GM21367 (cell line): Measurements from ENCODE around the gene DIS3L2.
"Not testable (repeated sequence)": the region's sequence is repeated elsewhere in the genome, so short reads cannot be mapped to it uniquely, and the experiment has no call there.

Experiments
- ATAC-seq: cut with Tn5 transposase; IDR thresholded peaks from one replicate; pipeline ENCODE4 v1.9.1; 2021; ENCODE audit not compliant: unreplicated experiment

DIS3L2 gene

DNA sequence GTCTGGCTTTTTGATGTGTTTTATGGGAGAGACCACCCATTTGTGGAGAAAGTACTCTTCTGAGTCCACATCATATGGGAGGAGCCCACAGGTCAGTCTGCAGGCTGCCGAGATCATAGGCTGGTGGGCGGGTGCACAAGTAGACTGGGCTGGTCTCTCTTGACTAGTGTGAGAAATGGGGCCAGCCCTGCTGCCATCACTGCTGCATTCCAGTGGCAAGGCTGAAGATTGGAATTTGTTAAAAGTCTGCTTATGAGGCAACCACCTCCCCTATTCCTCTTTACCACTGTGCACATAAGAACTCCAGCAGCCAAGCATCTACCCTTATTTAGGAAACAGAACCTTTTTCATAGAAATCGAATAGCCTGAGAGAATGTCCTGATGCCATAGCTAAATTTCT is 200.7 kb downstream of the DIS3L2 start:
- no peak for ATAC-seq

DNA sequence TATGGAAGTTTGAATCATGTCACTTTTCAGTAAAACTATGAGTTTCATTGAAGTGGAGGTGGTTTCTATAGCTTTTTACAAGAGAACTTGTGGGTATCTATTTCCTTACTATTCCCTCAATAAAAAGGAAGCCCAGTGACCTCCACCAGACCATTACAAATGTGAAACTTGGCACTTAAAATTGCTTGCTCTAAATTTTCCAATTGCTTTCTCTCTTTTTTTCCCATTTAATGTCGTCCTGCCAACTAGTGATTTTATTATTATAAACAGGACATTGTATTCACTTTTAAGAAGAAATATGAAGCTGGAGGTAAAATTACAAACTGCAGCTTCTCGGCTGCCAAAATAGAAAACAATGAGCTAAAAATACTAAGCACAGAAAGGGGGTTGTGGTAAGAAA is 208.9 kb downstream of the DIS3L2 start:
- no peak for ATAC-seq

DNA sequence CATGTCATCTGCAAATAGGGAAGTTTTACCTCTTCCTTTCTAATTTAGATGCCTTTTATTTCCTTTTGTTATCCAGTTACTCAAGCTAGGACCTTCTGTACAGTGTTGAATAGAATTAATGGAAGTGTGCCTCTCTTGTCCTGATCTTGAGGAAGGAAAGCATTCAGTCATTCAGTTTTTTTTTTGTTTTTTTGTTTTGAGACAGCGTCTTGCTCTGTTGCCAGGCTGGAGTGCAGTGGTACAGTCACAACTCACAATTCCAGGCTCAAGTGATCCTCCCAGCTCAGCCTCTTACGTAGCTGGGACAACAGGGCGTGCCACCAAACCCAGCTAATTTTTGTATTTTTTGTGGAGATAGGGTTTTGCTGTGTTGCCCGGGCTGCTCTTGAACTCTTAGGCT is 213.1 kb downstream of the DIS3L2 start:
- ATAC-seq: no peak

GRCh38 chr2:232176587-232176986 is 215.1 kb downstream of the DIS3L2 start:
- ATAC-seq: not testable (repeated sequence)

DNA sequence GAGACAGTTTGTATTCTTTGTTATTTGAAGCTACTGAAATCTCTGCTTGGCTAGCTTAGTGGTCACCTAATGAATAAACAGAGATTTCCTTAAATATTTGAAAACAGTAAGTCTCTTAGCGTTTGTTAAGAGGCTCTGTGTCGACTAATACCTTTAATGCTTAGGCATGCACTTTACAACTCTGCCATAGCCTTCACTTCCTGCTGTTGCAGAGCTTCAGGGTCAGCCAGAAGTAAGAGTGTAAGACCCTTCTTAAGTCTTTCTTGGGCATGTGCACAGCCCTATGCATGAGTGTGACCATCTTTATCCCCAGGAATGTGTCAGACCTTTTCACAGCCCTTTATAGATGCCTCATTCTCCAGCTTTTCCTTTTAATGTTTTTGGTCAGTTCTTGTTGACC is 221.8 kb downstream of the DIS3L2 start:
- no peak for ATAC-seq

- ATAC-seq: no peak
These were observed 222.8 kb downstream of the DIS3L2 start for GRCh38 chr2:232184346-232184745.

DNA sequence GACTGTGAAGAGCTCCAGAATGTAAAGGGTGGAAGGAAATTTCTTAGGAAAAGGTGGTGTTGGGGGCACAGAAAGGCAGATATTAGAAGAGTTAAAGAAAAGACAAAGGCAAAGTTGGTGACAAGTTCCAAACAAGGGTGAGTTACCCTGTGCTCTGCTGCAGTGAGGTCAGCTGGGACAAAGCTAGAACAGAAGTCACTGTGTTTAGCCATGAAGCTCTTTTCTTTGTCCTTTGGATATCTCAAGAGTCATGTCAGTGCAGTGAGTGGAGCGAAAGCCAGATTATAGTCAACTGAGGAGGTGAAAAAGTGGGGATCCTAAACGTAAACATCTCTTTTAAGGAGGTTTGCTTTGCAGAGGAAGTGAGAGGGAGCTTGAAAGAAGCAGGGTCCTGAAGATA is 229.3 kb downstream of the DIS3L2 start:
- no peak for ATAC-seq

- no peak for ATAC-seq
These were observed 234.0 kb downstream of the DIS3L2 start for GRCh38 chr2:232195487-232195886.

GRCh38 chr2:232196802-232197201 is 235.3 kb downstream of the DIS3L2 start:
- no peak for ATAC-seq

- no peak for ATAC-seq
These were observed 238.7 kb downstream of the DIS3L2 start for GRCh38 chr2:232200195-232200594.

DNA sequence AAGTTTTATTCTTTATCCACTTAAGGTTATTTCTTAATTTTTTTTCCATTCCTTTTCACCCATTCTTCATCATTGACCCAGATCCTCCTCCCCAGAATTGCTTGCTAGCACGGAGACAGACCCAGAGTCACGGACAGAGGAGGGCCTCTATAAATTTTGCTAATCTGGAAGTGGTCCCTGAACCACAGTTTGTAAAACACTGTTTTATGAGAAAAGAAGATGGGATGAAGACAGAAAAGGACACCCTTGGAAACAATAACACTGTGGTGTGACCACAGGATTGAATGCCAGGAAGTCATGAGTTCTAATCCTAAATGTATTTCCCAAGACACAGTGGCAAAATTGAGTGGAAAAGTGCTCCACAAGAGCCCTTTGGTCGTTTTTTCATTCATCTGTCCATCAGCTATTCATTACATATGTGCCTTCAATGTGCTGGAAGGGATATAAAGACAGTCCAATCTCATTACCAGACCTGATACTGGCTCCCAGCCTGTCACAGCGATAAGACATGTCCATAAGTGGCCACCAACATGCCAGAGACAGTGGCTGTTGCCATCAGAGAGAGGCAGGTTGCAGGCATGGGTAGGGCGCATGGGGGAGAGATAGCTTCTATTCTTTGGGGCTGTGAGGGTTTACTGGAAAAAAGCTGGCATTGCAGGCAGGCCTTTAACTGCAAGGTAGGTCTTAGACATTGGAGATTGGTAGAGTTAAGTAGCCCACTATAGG is 241.8 kb downstream of the DIS3L2 start:
- no peak for ATAC-seq

- no peak for ATAC-seq
These were observed 242.4 kb downstream of the DIS3L2 start for GRCh38 chr2:232203936-232204335.

- no peak for ATAC-seq
These were observed 243.0 kb downstream of the DIS3L2 start for GRCh38 chr2:232204457-232204931.

GRCh38 chr2:232207174-232207573 is 245.7 kb downstream of the DIS3L2 start:
- no peak for ATAC-seq

DNA sequence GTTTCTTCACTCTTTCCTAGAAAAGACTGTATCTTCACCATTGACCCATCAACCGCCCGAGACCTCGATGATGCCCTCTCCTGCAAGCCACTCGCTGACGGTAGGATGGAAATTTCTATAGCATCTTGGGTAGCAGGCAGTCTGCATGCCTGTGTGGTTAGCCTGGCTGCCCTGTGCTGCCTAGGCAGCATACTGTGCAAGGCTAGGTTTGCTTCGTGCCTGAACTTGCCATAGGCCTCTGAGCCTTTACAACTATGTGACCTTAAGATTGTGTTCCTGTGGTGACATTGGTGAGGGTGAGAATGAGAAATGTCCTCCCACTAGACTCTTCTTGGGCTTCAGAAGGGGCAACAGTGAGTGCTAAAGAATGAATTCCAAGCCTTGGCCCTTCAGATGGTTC is 248.8 kb downstream of the DIS3L2 start:
- no peak for ATAC-seq

DNA sequence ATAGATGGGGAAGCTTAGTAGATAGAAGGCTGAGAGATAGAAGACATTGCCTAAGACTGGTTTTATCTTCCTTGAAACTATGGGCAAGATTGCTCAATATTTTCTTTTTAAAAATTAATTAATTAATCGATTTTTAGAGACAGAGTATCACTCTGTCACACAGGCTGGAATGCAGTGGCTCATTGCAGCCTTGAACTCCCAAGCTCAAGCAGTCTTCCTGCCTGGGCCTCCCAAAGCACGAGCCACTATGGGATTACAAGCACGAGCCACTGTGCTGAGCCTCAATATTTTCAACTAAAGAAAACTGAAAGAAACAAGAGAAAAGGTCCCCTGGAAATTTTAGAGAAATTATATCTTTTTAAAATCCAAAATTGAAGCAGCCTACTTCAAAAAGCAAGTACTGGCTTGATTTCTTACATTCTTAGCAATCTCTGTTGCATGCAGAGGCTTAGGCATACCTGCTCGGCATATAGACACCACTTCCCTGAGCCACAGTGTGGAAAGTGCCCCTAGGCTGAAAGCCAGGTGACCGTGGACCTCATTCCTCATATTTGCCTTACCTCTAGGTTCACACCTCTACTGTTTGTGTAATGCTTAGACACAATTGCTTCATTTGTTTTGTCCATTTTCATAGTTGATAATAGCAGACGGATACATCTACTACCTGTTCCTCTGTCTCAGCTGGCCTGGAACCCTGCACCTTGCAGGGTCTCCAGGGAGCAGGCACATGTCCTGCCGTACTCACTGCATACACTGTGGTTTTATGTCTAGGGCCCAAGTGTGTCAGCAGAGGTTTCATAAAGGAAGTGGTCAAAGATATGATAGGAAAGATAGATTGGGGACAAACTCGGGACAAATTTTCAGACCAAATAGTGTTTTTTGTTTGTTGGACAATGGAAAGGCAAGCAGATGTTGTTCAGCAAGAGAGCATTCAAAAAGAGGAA is 250.5 kb downstream of the DIS3L2 start:
- peak; percentile 51 for ATAC-seq

DNA sequence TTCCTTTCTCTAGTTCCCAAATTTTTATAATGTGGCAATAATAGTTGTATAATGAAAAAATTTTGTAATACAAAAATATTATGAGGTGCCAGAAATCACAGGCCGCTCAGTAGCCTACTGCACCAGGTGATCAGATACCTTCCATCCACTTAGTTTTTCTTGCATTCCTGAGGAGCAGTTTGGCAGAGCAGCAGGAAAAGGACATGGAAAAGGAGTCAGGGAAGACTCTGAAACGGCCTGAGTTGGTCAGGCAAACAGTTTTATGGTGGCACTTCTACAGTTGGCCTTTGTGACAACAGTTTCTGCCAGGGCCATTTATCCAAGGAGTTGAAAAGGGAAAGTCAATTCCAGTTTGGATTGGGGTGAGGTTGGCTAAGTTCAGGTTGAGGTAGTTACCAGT is 251.7 kb downstream of the DIS3L2 start:
- no peak for ATAC-seq

DNA sequence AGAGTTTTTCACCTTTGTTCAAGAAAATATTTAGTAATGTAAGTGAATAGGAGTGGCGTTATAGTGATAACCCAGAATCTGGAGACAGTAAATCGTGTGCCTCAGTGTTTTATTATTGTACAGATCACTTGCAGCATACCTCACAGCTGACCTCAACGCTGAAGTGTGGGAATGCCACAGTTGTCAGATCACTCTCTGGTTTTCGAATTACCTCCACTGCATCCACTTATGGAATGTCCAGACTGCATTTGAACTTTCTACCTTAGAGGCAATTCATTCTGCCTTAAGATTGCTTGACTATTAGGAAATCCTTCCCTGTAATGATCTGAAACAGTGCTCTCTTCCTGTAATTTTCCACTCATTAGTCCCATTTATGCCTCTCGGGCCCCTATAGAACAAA is 252.5 kb downstream of the DIS3L2 start:
- ATAC-seq: no peak

- no peak for ATAC-seq
These were observed 254.5 kb downstream of the DIS3L2 start for GRCh38 chr2:232216028-232216427.

DNA sequence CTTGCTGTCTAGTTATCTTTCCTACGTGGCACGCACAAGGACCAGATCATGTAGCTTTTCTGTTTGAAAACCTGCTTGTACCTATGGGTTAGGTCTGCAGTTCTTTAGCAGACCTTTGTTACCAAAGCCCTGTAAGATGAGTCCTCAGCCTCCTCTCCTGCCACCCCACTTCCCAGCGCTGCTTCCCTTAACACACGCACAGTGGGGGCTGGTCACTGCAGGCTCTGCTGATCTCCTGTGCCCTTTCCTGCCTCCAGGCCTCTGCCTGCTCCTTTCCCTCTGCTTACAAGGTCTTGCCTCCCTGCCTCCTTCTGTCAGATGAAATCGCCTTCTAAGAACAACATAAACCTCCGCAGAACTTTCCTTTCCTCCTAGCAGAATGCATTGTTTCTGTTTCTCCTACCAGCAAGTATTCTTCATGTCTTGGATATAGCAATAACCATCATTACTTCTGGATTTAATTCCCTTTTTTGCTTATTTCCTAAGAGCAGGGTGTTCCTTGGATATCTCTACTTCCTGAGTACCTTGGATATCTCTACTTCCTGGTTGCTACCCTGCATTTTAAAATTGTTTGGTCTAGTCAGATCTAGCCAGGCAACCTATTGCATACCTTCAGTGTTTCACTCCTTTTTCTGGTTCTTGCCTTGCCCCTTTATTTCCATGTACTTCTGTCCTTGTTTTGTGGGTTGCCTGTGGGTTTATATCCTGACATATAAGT is 257.4 kb downstream of the DIS3L2 start:
- ATAC-seq: no peak

DNA sequence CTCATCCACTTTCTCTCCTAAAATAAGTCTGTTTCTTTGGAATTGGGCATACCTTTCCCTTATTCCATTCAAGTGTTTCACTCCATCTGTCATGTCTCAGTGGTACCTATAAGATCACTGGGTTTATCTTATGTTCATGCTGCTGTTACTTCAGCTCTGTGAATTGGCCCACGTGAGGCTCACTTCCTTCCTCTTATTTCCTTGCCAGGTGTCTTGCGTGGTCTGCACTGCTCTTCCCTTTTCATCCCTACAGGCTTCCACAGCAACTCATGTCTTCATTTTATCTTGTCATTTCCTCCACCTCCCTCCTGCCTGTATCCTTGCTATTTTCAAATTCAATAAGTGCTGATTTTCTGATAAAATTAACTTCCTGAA is 258.0 kb downstream of the DIS3L2 start:
- ATAC-seq: no peak
